HepG2 (cell line): ENCODE results near the gene SSBP4.

Experiments
- DPF2 ChIP-seq: sonication (generic); formaldehyde crosslinking; IDR thresholded peaks from 2 replicates; pipeline ENCODE4 v1.4.0; 2020; ENCODE audit warnings: mild to moderate bottlenecking, low read depth, missing genetic modification reagents, borderline replicate concordance
- NAIF1 ChIP-seq: sonication (generic); formaldehyde crosslinking; IDR thresholded peaks from 2 replicates; pipeline ENCODE4 v1.5.0; 2020; ENCODE audit warnings: mild to moderate bottlenecking, missing genetic modification reagents, borderline replicate concordance
- PRMT3 ChIP-seq: sonication (generic); formaldehyde crosslinking; IDR thresholded peaks from 2 replicates; pipeline ENCODE4 v1.8.1; 2022; ENCODE audit warnings: low read depth, mild to moderate bottlenecking, moderate library complexity, missing genetic modification reagents, borderline replicate concordance
- RAD21 ChIP-seq: fragments of 450-650 bp; formaldehyde crosslinking; IDR thresholded peaks from 2 replicates; pipeline ENCODE4 v1.5.0; 2020; ENCODE audit warnings: mild to moderate bottlenecking
- TAF1 ChIP-seq: sonication (generic); formaldehyde crosslinking; IDR thresholded peaks from 2 replicates; pipeline ENCODE4 v1.4.0; 2020; ENCODE audit warnings: missing genetic modification reagents
- TF ChIP-seq, protein P1 (sequence below): sonication (generic); formaldehyde crosslinking; IDR thresholded peaks from 2 replicates; pipeline ENCODE4 v1.5.0; 2020; ENCODE audit warnings: missing genetic modification reagents
- TF ChIP-seq, protein P2 (sequence below): sonication (generic); formaldehyde crosslinking; IDR thresholded peaks from 2 replicates; pipeline ENCODE4 v1.9.0; 2021; ENCODE audit warnings: missing genetic modification reagents, mild to moderate bottlenecking, borderline replicate concordance
- TF ChIP-seq, protein P3 (sequence below): sonication (generic); formaldehyde crosslinking; IDR thresholded peaks from 2 replicates; pipeline ENCODE4 v1.4.0; 2020; ENCODE audit warnings: missing genetic modification reagents
- TF ChIP-seq, protein P4 (sequence below): sonication (generic); formaldehyde crosslinking; IDR thresholded peaks from 2 replicates; pipeline ENCODE4 v1.8.0; 2022; ENCODE audit warnings: missing genetic modification reagents, mild to moderate bottlenecking, moderate library complexity, borderline replicate concordance
- TF ChIP-seq, protein P5 (sequence below): sonication (generic); formaldehyde crosslinking; IDR thresholded peaks from 2 replicates; pipeline ENCODE4 v1.5.0; 2020; ENCODE audit warnings: mild to moderate bottlenecking, missing genetic modification reagents, moderate library complexity

DNA sequence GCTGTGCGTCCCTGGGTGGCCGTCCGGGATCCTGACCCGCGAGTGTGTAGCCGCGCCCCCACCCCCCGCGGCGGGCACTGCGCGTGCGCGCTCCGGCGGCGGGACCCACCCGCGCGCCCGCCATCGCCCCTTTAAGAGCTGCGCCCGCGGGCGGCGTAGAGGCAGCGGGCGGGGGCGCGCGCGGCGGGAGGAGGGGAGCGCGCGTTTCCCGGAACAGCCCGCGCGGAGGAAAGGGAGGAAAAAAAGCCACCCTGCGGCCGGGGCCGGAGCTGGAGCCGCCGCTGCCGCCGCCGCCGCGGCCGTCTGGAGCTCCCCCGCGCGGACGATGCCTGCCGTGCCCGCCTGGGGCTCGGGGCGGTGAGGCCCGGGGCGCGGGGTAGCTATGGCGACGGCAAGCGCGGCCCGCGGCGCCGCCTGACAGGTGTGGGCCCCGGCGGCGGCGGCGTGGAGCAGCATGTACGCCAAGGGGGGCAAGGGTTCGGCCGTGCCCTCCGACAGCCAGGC, at the start of gene SSBP4:
- peak; percentile 88 for TF ChIP-seq RAD21 (CRISPR knock-in tag)
- TF ChIP-seq, protein P1, sequence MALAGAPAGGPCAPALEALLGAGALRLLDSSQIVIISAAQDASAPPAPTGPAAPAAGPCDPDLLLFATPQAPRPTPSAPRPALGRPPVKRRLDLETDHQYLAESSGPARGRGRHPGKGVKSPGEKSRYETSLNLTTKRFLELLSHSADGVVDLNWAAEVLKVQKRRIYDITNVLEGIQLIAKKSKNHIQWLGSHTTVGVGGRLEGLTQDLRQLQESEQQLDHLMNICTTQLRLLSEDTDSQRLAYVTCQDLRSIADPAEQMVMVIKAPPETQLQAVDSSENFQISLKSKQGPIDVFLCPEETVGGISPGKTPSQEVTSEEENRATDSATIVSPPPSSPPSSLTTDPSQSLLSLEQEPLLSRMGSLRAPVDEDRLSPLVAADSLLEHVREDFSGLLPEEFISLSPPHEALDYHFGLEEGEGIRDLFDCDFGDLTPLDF (CRISPR knock-in tag), result no peak
- TF ChIP-seq, protein P2, sequence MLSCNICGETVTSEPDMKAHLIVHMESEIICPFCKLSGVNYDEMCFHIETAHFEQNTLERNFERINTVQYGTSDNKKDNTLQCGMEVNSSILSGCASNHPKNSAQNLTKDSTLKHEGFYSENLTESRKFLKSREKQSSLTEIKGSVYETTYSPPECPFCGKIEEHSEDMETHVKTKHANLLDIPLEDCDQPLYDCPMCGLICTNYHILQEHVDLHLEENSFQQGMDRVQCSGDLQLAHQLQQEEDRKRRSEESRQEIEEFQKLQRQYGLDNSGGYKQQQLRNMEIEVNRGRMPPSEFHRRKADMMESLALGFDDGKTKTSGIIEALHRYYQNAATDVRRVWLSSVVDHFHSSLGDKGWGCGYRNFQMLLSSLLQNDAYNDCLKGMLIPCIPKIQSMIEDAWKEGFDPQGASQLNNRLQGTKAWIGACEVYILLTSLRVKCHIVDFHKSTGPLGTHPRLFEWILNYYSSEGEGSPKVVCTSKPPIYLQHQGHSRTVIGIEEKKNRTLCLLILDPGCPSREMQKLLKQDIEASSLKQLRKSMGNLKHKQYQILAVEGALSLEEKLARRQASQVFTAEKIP (CRISPR knock-in tag), result no peak
- TF ChIP-seq NAIF1, result no peak
- TF ChIP-seq, protein P3, sequence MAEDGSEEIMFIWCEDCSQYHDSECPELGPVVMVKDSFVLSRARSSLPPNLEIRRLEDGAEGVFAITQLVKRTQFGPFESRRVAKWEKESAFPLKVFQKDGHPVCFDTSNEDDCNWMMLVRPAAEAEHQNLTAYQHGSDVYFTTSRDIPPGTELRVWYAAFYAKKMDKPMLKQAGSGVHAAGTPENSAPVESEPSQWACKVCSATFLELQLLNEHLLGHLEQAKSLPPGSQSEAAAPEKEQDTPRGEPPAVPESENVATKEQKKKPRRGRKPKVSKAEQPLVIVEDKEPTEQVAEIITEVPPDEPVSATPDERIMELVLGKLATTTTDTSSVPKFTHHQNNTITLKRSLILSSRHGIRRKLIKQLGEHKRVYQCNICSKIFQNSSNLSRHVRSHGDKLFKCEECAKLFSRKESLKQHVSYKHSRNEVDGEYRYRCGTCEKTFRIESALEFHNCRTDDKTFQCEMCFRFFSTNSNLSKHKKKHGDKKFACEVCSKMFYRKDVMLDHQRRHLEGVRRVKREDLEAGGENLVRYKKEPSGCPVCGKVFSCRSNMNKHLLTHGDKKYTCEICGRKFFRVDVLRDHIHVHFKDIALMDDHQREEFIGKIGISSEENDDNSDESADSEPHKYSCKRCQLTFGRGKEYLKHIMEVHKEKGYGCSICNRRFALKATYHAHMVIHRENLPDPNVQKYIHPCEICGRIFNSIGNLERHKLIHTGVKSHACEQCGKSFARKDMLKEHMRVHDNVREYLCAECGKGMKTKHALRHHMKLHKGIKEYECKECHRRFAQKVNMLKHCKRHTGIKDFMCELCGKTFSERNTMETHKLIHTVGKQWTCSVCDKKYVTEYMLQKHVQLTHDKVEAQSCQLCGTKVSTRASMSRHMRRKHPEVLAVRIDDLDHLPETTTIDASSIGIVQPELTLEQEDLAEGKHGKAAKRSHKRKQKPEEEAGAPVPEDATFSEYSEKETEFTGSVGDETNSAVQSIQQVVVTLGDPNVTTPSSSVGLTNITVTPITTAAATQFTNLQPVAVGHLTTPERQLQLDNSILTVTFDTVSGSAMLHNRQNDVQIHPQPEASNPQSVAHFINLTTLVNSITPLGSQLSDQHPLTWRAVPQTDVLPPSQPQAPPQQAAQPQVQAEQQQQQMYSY, result peak; percentile 74
- TF ChIP-seq, protein P4, sequence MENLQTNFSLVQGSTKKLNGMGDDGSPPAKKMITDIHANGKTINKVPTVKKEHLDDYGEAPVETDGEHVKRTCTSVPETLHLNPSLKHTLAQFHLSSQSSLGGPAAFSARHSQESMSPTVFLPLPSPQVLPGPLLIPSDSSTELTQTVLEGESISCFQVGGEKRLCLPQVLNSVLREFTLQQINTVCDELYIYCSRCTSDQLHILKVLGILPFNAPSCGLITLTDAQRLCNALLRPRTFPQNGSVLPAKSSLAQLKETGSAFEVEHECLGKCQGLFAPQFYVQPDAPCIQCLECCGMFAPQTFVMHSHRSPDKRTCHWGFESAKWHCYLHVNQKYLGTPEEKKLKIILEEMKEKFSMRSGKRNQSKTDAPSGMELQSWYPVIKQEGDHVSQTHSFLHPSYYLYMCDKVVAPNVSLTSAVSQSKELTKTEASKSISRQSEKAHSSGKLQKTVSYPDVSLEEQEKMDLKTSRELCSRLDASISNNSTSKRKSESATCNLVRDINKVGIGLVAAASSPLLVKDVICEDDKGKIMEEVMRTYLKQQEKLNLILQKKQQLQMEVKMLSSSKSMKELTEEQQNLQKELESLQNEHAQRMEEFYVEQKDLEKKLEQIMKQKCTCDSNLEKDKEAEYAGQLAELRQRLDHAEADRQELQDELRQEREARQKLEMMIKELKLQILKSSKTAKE, result no peak
- TF ChIP-seq TAF1, result no peak
- TF ChIP-seq, protein P5, sequence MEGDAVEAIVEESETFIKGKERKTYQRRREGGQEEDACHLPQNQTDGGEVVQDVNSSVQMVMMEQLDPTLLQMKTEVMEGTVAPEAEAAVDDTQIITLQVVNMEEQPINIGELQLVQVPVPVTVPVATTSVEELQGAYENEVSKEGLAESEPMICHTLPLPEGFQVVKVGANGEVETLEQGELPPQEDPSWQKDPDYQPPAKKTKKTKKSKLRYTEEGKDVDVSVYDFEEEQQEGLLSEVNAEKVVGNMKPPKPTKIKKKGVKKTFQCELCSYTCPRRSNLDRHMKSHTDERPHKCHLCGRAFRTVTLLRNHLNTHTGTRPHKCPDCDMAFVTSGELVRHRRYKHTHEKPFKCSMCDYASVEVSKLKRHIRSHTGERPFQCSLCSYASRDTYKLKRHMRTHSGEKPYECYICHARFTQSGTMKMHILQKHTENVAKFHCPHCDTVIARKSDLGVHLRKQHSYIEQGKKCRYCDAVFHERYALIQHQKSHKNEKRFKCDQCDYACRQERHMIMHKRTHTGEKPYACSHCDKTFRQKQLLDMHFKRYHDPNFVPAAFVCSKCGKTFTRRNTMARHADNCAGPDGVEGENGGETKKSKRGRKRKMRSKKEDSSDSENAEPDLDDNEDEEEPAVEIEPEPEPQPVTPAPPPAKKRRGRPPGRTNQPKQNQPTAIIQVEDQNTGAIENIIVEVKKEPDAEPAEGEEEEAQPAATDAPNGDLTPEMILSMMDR (CRISPR knock-in tag), result peak; percentile 34; the same call in 1 of the 2 replicates
- no peak for TF ChIP-seq PRMT3 (CRISPR knock-in tag)
- TF ChIP-seq DPF2 (CRISPR knock-in tag), result no peak
